HG03064 (cell line): ENCODE data around the gene BZW1.

Experiments
- ATAC-seq: cut with Tn5 transposase; IDR thresholded peaks from one replicate; pipeline ENCODE4 v1.9.1; 2021; ENCODE audit warnings: low read depth; ENCODE audit not compliant: unreplicated experiment

The BZW1 gene

DNA sequence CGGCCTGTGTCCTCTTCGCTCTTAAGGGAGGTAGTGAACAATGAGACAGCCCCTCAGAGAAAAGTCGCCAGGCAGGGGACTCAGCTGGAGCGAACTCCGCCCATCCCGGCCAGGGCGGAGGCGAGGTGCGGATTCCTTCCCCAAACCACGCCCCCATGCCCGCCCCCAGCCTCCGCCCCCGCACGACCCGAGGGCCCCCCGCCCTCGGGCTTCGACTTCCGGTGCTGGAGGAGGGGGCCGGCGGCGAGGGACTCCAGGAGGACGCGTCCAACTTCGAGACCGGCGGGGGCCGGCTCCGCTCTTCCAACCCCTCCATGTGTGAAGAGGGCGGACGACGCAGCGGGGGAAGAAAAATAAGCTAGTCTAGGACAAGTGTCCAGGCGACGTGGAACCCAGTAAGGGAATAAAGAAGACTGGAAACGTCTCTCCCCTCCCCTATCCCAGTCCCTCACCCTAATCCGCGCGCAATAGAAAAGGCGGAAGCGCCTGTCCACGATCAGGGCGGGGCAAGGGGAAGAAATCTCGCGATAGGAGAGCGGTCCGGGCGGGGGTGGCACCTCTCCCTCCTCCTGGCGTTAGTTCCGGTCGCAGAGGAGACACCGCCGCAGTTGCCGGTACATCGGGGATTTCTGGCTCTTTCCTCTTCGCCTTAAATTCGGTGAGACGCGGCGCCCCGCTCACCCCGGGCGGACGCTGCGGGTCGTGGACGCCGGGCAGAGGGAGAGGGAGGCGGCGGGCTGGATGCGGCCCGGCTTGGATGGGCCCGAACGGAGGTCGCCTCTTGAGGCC, at the start of gene BZW1:
Gene BZW1, plus strand, starts transcription at position 578 of the 789 bp plus-strand sequence. CDS start 1,308 bp downstream, outside the sequence.
- peak; percentile 80 for ATAC-seq

DNA sequence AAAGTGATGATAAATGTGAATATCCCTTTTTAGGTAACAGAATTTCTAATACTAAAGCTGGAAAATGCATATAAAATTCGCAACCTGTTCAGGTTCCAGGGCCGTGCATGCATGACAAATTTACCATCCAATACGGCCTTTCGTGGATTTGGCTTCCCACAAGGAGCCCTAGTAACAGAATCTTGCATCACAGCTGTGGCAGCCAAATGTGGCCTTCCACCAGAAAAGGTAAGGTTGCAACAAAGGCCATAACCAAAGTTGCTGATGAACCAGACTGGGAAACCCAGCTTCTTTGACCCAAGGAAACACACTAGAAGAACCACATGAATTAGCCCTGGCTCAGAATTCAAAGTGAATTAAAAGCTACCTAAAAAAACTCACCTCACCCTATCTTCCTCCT, 49.6 kb upstream of the BZW1 start:
- no peak for ATAC-seq

DNA sequence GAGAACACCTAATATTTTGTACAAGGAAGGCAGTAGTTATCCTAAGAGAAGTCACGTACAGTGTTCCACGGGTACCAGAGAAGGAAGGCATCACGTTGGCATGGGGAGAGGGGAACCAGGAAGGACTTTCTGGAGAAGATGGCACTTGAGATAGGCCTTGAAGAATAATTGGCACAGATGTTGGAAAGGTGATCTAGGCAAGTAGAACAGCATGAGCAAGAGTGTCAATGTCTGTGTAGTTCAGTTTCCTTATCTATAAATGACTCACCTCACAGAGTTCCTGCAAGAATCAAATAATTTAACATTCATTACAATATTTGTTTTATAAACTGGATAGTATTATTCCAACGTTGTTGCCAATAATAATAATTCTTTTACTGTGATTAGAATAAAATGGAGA, 48.3 kb upstream of the BZW1 start:
- ATAC-seq: no peak

DNA sequence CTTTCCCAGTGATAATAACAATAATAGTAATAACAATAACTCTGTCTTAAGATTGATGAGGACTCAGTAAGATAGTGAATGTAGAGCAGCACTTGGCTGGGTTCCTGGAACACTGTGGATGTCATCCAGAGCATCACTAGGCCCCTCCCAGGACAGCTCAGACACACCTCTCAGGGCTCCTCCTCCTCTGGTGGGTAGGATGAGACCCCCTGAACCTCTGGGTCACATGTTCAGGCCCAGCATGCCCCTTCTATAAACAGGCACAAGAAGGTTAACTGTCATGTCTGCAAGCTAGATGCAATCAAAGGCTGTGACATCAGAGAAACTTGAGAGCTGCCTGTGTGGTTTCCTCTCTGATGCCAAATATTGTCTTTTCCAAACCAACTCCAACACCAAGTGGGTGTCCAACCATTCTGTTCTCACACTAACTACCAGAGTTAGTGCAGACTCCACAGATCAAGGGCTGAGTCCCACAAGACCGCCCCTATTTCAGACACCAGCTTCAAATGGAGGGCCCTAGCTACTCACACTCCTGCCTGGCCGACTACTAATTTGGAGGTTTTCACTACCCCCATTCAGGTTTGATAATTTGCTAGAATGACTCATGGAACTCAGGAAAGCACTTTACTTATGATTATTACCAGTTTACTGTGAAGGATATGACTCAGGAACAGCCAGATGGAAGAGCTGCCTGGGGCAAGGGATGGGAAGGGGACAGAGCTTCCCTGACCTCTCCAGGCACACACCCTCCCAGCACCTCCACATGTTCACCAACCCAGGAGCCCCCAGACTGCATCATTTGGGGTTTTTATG, 46.4 kb upstream of the BZW1 start:
- ATAC-seq: no peak

DNA sequence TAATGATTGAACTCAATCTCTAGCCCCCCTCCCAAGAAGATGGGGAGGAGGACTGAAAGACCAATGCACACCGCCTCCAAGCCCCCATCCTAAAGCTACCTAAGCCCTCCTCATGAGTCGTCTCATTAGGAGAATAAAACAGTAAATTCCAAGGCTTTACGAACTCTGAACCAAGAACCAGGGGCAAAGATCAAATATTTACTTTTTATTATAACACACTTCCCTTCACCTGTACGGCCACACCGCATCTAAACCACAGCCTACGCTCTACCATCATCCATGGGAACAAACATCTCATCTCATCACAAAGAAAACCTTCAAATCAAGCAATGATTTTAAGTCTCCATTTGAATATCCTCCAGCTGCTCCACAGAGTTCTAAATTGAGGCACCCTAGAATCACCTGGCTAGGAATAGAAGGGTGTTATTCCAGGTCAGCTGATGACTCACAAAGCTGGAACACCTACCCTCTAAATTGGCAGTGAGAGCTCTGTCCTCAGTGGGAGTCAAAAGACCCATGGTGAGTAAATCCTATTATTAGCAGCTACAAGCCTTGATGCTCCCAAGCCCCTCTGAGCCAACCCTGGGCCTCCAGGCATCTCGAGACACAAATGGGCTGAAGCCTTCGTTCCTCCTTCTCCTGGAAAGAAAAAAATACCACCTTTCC, 45.6 kb upstream of the BZW1 start:
- no peak for ATAC-seq

DNA sequence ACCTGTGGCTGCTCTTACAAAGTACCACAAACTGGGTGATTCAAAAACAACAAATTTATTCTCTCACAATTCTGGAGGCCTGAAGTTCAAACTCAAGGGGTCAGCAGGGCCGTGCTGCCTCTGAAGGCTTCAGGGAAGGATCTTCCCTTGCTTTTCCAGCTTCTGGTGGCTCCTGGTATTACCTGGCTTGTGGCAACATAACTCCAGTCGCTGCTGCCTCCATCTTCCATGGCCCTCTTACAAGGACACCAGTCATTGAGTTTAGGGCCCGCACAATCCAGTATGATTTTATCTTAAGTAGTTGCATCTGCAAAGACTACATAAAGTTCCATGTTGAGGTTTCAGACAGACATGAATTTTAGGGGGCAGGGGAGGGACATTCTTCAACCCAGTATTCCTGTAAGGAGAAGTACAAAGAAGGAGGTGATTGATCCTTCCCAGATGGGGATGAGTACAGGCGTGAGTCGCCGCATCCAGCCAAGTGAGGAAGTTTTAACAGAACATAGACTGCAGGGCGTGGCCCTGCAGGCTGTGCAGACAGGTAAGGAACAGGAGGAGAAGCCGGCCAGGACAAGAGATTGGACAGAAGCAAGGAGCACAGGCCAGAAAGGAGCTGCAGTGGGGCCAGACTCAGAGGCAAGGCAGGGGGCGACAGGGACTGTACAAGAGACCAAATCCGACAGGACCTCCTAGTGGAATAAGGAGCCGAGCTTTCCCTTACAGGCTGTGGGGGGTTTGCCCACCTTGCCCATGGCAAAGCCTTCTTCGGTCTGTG, 44.4 kb upstream of the BZW1 start:
- no peak for ATAC-seq

DNA sequence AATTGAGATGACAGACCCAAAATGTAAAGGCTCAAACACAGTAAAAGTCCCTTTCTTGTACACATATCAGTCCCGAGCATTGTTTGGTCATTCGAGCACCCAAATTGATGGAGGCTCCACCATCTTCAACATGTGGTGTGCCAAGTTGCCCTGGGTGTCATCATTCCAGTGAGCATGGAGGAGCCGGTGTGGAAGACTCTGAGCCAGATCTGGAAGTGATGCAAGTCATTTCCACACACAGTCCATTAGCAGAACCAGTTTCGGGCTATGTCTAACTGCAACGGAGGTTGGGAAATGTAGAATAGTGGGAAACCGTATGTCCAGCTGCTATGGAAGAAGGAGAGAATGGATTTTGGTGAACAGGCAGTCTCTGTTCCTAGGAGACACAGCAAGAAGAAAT, 40.9 kb upstream of the BZW1 start:
- no peak for ATAC-seq

DNA sequence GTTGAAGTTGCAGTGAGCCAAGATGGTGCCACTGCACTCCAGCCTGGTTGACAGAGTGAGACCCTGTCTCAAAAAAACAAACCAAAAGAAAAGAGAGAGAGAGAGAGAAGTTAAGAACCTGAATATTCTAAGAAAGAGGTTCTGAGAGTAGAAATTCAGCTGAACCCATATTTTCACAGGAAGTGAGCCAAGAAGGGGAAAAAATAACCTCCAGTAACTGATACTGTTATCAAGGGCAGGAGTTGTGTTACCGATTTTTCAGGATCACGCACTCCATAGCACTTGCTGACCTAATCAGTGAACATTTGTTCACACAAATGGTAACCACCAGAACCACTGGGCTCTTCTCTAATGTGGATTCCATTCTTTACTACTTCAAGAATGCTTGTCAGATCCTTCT, 39.1 kb upstream of the BZW1 start:
- no peak for ATAC-seq

DNA sequence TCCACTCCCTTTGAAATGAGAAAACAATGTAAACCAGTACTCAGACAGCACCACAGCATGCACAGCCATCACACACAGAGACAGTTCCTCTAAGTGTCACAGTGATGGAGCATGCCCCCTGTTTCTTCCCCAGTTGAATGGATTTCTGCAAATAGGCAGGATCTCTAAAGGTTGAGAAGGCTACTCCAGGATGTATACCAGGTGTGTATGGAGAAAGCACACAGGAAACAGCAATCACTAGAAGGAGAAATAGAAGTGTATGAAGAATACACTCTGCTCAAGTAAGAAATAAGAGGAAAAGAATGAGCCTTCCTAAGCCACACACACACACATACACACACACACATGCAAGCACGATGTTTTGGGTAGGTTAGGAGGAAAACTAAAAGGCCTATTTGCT, 38.6 kb upstream of the BZW1 start:
- no peak for ATAC-seq

DNA sequence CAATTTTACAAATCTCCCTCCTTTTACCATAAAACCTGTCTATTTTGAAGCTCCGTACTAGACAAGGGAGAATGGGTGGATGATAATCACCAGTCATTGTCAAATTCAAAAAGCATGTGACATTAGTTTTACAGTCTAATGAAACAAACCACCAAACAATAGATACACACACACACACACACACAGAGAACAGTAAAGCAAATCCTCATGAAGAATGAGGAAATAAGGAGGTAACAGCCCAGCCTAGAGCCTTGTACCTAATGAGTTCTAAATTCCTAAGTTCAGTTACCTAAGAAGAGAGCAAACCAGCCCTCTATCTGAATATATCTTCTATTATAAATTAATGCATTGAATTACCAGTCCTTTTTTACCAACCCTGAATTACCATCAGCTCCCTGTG, 36.8 kb upstream of the BZW1 start:
- no peak for ATAC-seq

DNA sequence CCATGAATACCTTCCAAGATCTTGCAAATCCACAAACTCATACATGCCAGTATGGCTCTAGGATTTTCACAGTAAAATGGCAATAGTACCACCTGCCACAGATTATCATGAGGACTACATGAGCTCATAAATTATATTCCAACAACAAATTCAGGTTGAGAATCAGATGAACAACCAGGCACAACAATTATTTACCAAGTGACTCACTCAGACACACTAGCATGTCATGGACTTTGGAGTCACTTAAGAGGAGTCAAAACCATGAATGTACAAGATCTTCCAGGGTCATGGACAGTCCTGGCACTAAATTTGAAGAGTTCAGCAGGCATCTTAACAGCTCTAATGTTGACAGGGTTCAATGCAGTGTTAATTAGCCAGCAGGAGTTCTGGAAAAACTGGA, 34.4 kb upstream of the BZW1 start:
- ATAC-seq: no peak

DNA sequence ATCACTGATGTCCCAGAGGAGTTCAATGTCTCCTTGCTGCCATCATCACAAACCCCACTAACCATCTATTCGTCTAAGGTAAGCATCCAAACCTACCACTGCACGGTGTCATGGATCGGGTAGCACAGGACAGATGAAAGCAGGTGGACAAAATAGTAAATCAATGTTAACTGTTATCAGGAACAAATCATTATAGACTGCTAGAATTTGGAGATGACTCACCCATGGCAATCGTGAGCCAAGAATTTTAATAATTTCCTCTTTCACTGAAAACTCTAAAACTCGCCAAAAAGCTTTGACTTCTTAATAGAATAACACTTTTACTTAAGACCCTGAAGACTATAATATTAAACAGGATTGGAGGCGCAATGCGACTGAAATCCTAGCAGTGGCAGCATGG, 33.7 kb upstream of the BZW1 start:
- no peak for ATAC-seq

DNA sequence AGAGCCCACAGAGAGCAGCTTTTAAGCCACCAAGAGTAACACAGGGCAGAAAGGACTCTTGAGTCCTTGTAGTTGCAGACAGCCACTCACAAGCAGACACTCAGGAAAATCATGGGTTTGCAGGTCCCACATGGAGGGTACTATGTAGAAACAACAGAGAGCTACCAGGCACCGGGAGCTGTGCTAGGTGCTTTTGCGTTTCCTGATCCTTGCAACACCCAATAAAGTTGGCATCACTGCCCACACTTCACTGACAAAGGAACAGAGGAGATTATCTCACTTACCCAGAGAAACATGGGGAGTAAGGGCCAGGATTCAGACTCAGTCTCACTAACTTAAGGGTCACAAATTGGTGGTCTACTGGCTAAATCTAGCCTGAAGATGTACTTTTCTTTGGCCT, 32.5 kb upstream of the BZW1 start:
- ATAC-seq: no peak

DNA sequence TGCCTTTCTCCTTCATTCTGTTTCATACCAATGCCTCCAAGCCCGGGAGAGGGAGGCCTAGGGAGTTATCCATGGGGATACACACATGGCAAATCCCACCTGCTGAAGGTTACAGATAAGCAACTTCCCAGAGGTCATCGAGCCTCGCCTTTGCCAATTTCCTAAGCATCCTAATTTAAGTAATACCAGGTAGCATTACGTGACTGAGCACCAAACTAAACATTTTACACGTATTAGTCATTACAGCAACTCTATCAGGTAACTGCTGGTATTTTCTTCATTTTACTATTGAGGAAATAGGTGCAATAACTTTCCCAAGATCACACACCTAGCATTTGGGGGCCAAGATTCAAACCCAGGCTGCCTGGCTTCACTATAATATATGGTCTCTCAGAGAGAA, 30.1 kb upstream of the BZW1 start:
- ATAC-seq: no peak

DNA sequence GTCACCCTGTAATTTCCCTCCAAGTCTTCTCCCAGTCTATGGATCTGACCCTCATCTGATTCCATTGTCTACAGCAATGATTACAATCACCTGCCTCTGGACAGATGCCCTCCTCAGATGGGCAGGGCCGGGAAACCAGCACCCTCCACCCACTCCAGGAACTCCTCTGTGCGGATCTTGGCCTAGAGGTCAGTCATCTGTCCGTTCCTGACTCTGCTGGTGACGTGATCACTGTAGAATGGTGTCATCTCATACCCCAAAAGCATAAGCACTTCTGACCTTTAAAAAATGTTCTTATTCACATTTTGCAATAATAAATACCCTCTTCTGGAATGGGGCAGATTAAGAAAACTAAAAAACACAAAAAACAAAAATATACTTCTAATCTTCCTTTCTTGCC, 29.5 kb upstream of the BZW1 start:
- ATAC-seq: no peak

DNA sequence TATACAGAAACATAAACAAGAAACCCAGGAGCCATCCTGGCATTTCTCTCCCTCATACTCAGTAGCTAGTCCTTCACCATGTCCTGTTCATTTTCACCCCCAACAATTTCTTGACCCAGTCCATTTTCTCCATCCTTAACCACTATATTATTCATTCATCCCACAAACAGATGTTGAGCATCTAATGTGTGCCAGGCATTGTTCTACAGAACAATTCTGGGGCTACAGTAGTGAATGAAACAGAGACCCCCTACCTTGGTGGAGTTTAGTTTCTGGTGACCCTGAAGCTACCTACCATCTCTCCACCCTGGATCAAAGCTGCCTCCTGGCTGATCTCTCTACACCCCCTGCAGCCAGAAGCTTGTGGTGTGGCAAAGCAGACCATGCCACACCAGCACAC, 27.5 kb upstream of the BZW1 start:
- no peak for ATAC-seq

DNA sequence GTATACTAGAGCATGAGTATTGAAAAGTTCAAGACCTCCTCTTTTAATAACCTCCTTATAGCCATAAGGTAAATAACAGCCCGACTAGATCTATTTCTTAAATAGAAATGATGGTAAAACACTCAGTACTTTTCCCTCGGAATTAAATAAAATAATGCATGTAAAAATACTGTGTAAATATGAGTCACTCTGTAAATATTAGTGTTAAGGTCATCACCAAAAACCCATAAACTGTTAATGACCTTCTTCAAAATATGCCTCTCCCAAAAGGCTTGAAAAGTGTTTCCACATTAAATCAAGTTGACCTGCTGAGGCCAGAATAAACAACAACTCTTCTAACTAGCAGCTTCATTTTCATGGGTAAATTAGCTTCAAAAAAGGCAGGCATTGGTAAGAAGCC, 25.3 kb upstream of the BZW1 start:
- no peak for ATAC-seq

DNA sequence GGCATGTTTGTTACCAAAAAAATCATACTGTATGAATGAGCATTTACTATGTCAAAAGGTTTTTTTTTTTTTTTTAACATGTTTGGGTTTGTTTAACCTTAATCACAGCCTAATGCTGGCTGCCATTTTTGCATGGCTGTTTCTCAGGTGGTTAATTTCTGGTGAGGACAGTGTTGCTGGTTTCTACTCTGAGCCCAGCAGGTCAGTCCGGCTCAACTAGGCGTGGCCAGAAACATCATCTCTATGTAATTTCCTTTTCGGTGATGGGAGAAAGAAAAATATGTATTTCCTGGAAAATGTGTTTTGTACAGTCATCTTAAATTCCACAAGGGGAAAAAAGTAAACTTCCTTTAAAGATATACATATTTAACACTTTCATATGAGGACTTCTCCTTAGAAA, 24.9 kb upstream of the BZW1 start:
- ATAC-seq: no peak

DNA sequence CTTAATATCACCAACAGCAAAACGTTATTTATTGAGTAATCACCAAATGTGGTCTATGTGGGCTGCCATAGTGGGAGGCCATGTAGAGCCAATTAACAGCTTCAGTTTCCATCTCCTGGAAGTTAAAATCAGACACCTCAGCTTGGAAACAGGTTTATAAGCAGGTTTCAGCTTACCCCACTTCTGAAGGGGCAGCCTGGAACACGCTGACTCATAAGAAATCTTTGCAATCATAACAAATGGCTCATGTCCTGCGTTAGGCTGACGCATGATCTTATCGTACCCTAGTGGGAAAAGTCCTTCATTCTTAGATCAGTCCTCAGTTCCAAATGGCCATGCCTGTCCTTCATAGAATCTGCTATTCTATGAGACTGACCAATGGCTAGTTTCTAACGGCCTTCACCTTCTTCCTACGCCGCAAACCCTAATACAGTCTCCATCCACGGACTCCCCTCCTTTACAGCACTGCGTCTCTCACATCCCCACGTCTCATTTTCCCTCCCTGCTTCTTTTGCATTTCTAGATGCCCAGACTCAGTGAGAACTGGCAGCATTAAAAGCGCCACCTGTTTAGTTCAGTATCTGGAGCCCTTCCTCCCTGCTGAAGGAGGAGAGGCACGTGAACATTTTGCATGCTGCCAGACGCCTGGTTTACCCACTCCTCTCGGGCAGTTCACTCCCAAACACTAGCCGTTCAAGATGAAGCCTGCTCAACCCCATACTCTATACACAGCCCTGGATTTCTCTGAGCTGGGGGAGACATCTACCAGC, 24.2 kb upstream of the BZW1 start:
- no peak for ATAC-seq

DNA sequence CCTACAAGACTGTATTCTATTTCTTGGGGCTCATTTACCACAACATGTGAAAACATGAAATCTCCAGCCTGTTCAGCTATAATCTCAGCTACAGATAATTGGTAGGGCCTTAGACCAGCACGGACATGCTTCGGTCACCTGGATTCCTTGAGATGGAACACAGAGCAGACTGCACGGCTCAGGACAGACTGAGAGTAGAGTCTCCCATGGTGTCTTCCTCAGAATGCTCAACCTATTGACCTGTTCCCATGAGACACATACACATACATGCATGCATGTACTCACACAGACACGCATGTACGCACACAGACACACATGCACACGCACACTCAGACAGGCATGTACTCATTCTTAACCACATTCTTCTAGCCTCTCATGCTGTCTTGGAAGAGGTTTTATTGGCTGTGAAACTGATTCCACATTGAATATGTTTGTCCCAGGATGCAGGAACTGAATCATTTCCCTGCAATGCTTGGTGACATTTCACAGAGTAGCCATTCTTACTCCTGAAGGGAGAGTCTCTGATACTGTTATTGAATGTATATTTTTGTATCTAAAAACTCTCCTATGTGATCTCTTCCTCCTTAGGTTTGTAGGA, 23.5 kb upstream of the BZW1 start:
- no peak for ATAC-seq
